Measurements from ENCODE around the gene CWC22.
"Not testable (repeated sequence)": the region's sequence is repeated elsewhere in the genome, so short reads cannot be mapped to it uniquely, and the experiment has no call there.

GRCh38 chr2:180054576-180054975 is 47.5 kb upstream of the CWC22 start:
- not testable (repeated sequence) for TF ChIP-seq EZH2 (IDR thresholded peaks at IDR 0.05; ENCODE audit: low read length, unreplicated experiment); CTCF (conservative IDR thresholded peaks at IDR 0.05; ENCODE audit: low read depth, low read length); EZH2phosphoT487 (IDR thresholded peaks at IDR 0.05; ENCODE audit: borderline replicate concordance, low read length)

All from PC-3 (cell line).